Lung (tissue), 12 donors: ENCODE data around the gene SLC45A3. TPM values are rescaled to one million over a fixed set of nuclear protein-coding genes. Genes with fewer than 3 reads are reported as not detected.

Source experiments
- ATAC-seq: fragments of 200-7000 bp; cut with Tn5 transposase; one replicate; pipeline ENCODE4 v1.9.1; 2020; ENCODE audit warnings: moderate number of reproducible peaks; ENCODE audit not compliant: insufficient read depth, low FRiP score
- DNase-seq, 3 donors: peaks; one replicate each; pipeline ENCODE4 v3.0.0-alpha.2; 2013 to 2017
- H3K27ac ChIP-seq, 2 donors: one replicate each; pipeline ENCODE4 v1.5.1; 2013; ENCODE audit warnings: mild to moderate bottlenecking in 2 of 2, moderate library complexity in 2 of 2, control low read depth in 1 of 2, inconsistent platforms in 1 of 2, low read depth in 1 of 2, low read length in 1 of 2
- H3K27me3 ChIP-seq, 3 donors: one replicate each; pipeline ENCODE4 v1.5.1; 2013; ENCODE audit warnings: low read length in 2 of 3; ENCODE audit not compliant: control insufficient read depth in 3 of 3, insufficient read depth in 3 of 3
- H3K36me3 ChIP-seq, 4 donors: one replicate each; pipeline ENCODE4 v1.5.1; 2013; ENCODE audit warnings: low read length in 4 of 4, mild to moderate bottlenecking in 1 of 4, moderate library complexity in 1 of 4; ENCODE audit not compliant: control insufficient read depth in 4 of 4, insufficient read depth in 4 of 4
- H3K4me1 ChIP-seq, 5 donors: one replicate each; pipeline ENCODE4 v1.5.1; 2013; ENCODE audit warnings: low read length in 5 of 5, mild to moderate bottlenecking in 2 of 5, moderate library complexity in 1 of 5; ENCODE audit not compliant: control insufficient read depth in 5 of 5, insufficient read depth in 5 of 5
- H3K4me3 ChIP-seq: one replicate; pipeline ENCODE4 v1.5.1; 2013; ENCODE audit warnings: mild to moderate bottlenecking, control low read depth, moderate library complexity
- H3K9ac ChIP-seq, 2 donors: one replicate each; pipeline ENCODE4 v1.5.1; 2013; ENCODE audit warnings: low read length in 2 of 2, control low read depth in 1 of 2; ENCODE audit not compliant: insufficient read depth in 1 of 2
- H3K9me3 ChIP-seq, 4 donors: one replicate each; pipeline ENCODE4 v1.5.1; 2013; ENCODE audit warnings: low read length in 3 of 4, mild to moderate bottlenecking in 1 of 4, moderate library complexity in 1 of 4; ENCODE audit not compliant: control insufficient read depth in 4 of 4, insufficient read depth in 3 of 4
- CTCF ChIP-seq: IDR thresholded peaks from 2 replicates; pipeline ENCODE4 v1.5.1; 2012; ENCODE audit warnings: mild to moderate bottlenecking; ENCODE audit errors: control extremely low read depth, extremely low read depth
- WGBS, 2 donors: extraction: QIAGEN DNeasy Blood & Tissue Kit; methylation state at CpG; one replicate each; pipeline ENCODE4 v1.1.7; 2013; 5-methylcytosine and 5-hydroxymethylcytosine counted together
- polyA plus RNA-seq, 2 donors: library from polyadenylated mRNA; stranded (reverse); fragments of 200-250 nt; gene quantifications; one replicate each; pipeline ENCODE4 v1.2.1, GENCODE V29; 2013
- total RNA-seq, 2 donors: library from RNA; depleted of rRNA in 1 of 2; stranded (reverse); fragments of >200 nt in 1 of 2; gene quantifications; one replicate each; pipeline ENCODE4 v1.2.1, GENCODE V29; 2014 to 2021
- donor health status: control.
- donor health status: control.
- donor health status: Bipolar disorder and iron deficiency.
- donor health status: healthy.
- donor health status: DM: yes; HTN: yes; CAD: no.

Gene SLC45A3
- total and polyA plus RNA-seq, 4 donors, result 2.1 to 8.6 (median 3.9) TPM

DNA sequence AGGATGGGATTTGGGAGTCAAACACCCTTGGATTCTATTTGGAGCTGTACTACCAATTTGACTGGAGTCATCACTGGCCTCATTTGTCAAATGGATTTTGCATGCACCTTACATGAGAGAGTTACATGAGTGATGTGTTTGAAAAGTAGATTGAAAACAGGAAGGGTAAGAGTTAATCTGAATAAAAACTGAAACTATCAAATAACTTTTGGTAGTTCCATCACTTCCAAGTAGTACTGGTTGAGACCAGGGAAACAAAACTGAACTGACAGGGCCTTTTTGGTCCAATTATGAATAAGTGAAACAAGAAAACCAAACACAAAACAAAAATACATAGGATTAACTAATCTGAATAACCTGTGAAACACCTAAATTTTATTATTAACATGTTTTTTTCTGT is 39.5 kb upstream of the SLC45A3 start:
- no peak overlapping the region for H3K4me3 ChIP-seq
- H3K27ac ChIP-seq, result no peak overlapping the region
- no peak overlapping the region for H3K9ac ChIP-seq
- H3K27me3 ChIP-seq, result no peaks in the 10 kb centered on the region
- no peaks in the 10 kb centered on the region for H3K9me3 ChIP-seq
- DNase-seq, result no peak
- H3K36me3 ChIP-seq, result peaks cover 18 to 62% (median 43%) of the 10 kb centered on the region in 4 donors
- TF ChIP-seq CTCF, result no peak
- ATAC-seq, result no peak
- no peaks in the 10 kb centered on the region for H3K4me1 ChIP-seq

DNA sequence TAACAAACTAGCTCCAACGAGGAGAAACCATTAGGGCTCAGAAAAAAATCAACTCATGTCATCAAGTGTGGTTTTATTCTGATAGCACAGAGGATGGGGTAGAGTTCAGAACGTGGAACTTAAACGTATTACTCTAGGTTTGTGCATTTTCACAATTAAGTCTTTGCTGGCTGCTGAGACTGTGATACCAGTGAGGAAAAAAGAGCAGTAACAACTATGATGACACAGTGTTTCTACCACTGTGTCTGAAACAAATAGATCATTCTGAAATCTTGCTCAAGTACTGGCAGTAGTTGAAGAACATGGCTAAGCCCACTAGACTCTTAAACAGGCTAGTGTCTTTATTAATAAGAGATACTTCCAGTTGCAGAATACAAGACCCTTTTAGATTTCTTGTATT is 38.7 kb upstream of the SLC45A3 start:
- no peaks in the 10 kb centered on the region for H3K27me3 ChIP-seq
- peaks cover 0 to 3% (median 0%) of the 10 kb centered on the region in 5 donors for H3K4me1 ChIP-seq
- no peaks in the 10 kb centered on the region for H3K9me3 ChIP-seq
- TF ChIP-seq CTCF, result no peak
- ATAC-seq, result no peak
- peaks cover 18 to 61% (median 44%) of the 10 kb centered on the region in 4 donors for H3K36me3 ChIP-seq
- no peak overlapping the region for H3K27ac ChIP-seq
- H3K9ac ChIP-seq, result no peak overlapping the region
- H3K4me3 ChIP-seq, result no peak overlapping the region
- no peak for DNase-seq
- WGBS, 2 donors, result 65 to 78% methylated on average over 3 of the region's 3 CpGs

- peaks cover 0 to 3% (median 0%) of the 10 kb centered on the region in 5 donors for H3K4me1 ChIP-seq
- H3K27me3 ChIP-seq, result no peaks in the 10 kb centered on the region
- no peak overlapping the region for H3K27ac ChIP-seq
- peaks cover 13 to 52% (median 39%) of the 10 kb centered on the region in 4 donors for H3K36me3 ChIP-seq
- ATAC-seq (no peak), DNase-seq (no peak)
- H3K9ac ChIP-seq, result no peak overlapping the region
- no peak for TF ChIP-seq CTCF
- no peaks in the 10 kb centered on the region for H3K9me3 ChIP-seq
- no peak overlapping the region for H3K4me3 ChIP-seq
- WGBS, 2 donors, result 91 to 92% methylated on average over 7 of the region's 7 CpGs
These were observed 36.2 kb upstream of the SLC45A3 start for GRCh38 chr1:205716371-205717132.
